GM19372 (cell line): ENCODE results near the gene NOC4L.
"Not testable (repeated sequence)": the region's sequence is repeated elsewhere in the genome, so short reads cannot be mapped to it uniquely, and the experiment has no call there.

ENCODE experiments used
- ATAC-seq: cut with Tn5 transposase; IDR thresholded peaks from one replicate; pipeline ENCODE4 v1.9.1; 2021; ENCODE audit warnings: mild to moderate bottlenecking, low read depth, moderate library complexity; ENCODE audit not compliant: unreplicated experiment

Gene NOC4L

GRCh38 chr12:132121283-132121682 is 23.0 kb upstream of the NOC4L start:
- ATAC-seq, result no peak

GRCh38 chr12:132123970-132124765 is 20.1 kb upstream of the NOC4L start:
- ATAC-seq, result no peak

GRCh38 chr12:132124766-132125425 is 19.4 kb upstream of the NOC4L start:
- ATAC-seq, result no peak

GRCh38 chr12:132125736-132126135 is 18.5 kb upstream of the NOC4L start:
- ATAC-seq, result no peak

- ATAC-seq, result no peak
Measured at GRCh38 chr12:132127041-132127440, 17.2 kb upstream of the NOC4L start.

DNA sequence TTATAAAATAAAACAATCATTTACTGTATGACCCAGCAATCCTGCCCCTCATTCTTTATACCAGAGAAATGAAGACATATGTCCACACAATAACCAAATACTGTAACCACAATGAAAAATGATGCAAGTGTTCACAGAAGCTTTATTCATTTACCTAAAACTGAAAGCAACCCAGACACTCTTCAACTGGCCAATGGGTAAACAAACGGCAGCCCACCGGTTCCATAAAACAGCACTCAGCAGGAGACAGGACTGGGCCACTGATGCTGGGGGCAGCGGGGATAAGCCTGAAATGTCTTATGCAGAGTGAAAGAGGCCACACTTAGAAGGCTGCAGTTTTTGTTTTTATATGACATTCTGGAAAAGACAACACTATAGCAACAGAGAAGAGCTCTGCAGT is 15.2 kb upstream of the NOC4L start:
- no peak for ATAC-seq

GRCh38 chr12:132130690-132131089 is 13.6 kb upstream of the NOC4L start:
- no peak for ATAC-seq

DNA sequence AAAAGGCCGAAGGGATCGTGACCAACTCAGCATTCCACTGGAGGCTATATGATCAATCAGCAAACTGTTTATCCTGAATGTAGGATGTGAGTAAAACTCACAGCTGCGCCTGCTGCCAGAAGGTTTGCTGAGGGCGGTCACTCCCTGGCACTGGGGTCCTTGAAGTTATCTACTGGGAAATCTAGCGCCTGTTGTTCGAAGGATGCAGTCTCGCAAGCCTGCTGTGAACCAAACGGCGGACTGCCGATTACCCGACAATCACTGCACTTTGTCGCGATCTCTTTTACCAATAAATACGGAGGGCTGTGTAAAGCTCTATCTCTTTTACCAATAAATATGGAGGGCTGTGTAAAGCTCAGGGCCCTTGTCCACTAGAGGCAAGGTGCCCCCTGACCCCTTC is 13.0 kb upstream of the NOC4L start:
- no peak for ATAC-seq

- ATAC-seq, result no peak
Measured at GRCh38 chr12:132131952-132132351, 12.3 kb upstream of the NOC4L start.

- ATAC-seq, result no peak
Measured at GRCh38 chr12:132132609-132133430, 11.4 kb upstream of the NOC4L start.

DNA sequence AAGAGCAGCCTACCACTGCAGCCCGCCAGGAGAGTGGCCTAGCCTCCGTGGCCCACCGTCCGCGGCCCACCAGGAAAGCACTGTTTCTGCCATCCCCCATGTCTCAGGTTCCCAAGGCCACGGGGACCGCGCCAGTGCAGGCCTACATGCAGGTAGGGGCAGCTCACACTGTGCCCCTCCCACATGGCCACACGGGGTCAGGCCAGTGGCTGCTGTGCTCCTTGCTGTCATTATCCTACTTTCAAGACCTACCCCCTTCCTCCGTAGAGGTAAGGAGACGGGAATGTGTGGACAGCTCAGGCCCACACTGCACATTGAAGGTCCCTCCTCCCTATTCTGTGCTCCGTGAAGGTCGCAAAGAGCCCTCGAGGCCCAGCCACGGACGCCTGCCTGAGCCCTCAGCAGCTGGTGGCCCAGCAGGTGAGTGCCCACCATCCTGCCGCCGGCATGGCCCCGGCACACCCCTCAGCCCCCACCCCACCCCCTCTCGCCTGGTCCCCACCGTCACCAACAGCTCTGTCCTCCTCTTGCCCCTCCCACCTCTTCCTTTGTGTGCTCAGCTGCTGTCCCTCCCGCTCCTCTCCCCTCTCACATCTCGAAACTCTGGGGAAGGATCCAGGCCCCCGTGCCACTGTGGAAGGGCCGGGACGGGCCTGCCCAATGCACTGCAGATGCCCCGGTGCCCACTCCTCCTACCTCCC is 10.2 kb upstream of the NOC4L start:
- no peak for ATAC-seq

- not testable (repeated sequence) for ATAC-seq
Measured at GRCh38 chr12:132134653-132135183, 9.5 kb upstream of the NOC4L start.

GRCh38 chr12:132136226-132136625 is 8.0 kb upstream of the NOC4L start:
- not testable (repeated sequence) for ATAC-seq

DNA sequence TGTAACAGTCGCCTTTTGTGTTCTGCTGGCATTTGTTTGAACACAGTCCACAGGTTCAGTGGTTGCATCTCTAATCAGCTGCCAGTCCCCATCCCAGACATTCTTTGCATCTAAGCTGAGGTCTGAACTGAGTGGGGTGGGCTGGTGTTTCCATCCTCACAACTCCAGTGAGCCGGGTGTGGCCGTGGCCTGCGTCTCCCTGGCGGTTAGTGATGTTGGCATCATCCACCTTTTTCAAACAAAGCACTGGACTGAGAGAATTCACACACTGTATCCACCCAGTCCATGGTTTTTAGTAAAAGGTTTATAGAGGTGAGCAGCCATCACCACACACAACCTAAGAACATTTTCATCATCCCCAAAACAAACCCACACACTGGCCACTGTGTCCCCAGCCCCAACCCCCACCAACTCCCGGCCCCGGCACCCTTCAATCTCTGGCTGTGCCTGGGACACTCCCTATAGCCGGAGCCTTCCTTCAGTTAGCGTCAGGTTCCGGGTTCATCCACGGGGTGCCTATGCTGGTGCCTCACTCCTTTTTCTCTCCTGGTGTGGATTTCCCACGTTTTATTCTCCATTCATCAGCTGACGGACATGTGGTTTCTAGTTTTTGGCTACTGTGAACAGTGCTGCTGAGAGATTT is 6.7 kb upstream of the NOC4L start:
- ATAC-seq, result no peak

- ATAC-seq, result no peak
Measured at GRCh38 chr12:132138941-132139871, 5.1 kb upstream of the NOC4L start.

GRCh38 chr12:132139912-132140311 is 4.3 kb upstream of the NOC4L start:
- ATAC-seq, result no peak

DNA sequence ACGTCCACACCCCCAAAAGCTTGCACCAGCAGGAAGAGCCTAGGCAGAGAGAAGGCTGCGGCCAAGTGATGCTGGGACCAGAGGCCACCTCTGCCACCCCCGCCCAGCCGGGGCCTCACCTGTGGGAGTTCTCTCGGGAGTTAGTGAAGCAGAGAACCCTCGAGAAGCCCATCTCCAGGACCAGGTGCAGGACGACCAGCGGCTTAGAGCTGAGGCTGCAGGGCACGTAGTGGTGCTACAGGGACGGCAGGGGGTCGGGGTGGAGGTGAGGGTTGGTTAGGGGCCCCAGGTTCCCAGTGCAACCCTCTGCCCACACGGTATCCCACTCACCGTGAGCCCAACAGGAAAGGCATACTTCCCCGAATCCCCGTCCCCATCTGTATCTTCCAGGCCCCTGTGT is 3.8 kb upstream of the NOC4L start:
- no peak for ATAC-seq

GRCh38 chr12:132140918-132141841 is 3.1 kb upstream of the NOC4L start:
- ATAC-seq, result no peak
